Articular chondrocyte of knee joint (primary cell): ENCODE results near the gene WNT2. TPM values are rescaled to one million over a fixed set of nuclear protein-coding genes. Genes with fewer than 3 reads are reported as not detected.

Source experiments
- small RNA-seq: library from RNA; depleted of rRNA; stranded (forward); fragments of <200 nt; gene quantifications from one replicate; pipeline ENCODE3, GENCODE V24; 2012
- total RNA-seq: library from RNA; depleted of rRNA; stranded (reverse); fragments of >200 nt; gene quantifications from 2 replicates; pipeline ENCODE4 v1.2.3, GENCODE V29; 2012

Gene WNT2
- not detected in 2 replicates for total RNA-seq

GRCh38 chr7:117322741-117323304 lies at the start of gene WNT2:
TSS of gene WNT2 (minus strand) at chr7:117323058. CDS start at chr7:117322989, 69 bp downstream.

Small RNA genes lying within 50 kb of the gene (small RNA-seq; reads per million reads assigned to genes)
- gene MTCYBP6, result not detected

Other genes with a start within 250 kb of the WNT2 start
- not detected in 2 replicates for gene ASZ1, start 104.4 kb upstream of the WNT2 start, total RNA-seq
- gene CFTR, start 157.0 kb upstream of the WNT2 start, total RNA-seq, result not detected in 2 replicates